Measurements from ENCODE around the gene AGER. TPM values are rescaled to one million over a fixed set of nuclear protein-coding genes. Genes with fewer than 3 reads are reported as not detected.
A peak's percentile ranks its signal among the peaks of the same experiment; 100 is the strongest.

AGER gene
- polyA plus RNA-seq, 4 donors: 3.0 to 12.1 (median 9.2) TPM

DNA sequence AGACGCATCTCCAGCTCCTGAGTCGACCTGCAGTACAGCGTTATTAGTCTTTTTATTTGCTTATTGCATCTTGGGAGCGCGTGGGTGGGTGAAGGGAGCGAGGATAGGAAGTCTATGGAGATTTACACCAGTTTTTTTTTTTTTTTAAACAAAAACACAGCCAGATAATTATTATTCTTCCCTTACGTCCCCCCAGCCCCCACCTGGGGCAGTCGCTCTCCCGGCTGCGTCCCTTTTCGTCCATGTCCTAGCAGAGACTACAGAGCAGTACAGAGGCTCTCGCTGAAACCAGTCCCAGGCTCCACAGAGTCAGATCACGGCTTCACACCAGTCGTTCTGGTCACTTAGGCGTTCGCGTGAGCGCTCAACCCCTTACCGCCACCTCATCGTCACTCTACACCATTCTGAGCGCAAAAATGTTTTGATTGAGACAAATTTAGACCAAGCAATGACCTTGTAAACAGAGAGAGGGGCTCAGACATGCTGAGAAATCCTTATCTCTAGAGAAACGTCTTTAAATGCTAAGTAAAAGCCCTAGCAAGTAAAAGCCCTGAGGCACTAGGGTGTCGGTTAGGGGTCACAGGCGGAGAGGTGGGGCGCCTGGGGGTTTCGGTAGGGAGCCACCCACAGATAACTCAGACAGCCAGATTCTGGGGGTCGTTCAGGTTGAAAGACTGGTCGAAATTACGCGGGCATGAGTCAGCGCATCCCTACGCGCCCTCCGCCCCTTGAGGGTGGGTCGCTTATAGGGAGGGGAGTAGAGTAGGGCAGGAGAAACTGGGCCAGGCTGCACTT is 31.1 kb downstream of the AGER start:
- 26 to 35% (median 29%) methylated on average over 35 of the region's 35 CpGs for WGBS, 3 donors
- Histone ChIP-seq H3K36me3 (ENCODE audit: control insufficient read depth in 3 of 3, insufficient read depth in 2 of 3, low read depth in 1 of 3, low read length in 3 of 3) (peaks cover 0 to 31% (median 0%) of the 10 kb centered on the region in 3 donors), H3K4me1 (ENCODE audit: control insufficient read depth in 3 of 3, insufficient read depth in 2 of 3, low read depth in 1 of 3, low read length in 2 of 3) (peaks cover 0 to 42% (median 4%) of the 10 kb centered on the region in 3 donors), H3K4me3 (ENCODE audit: low read depth in 1 of 3, low read length in 3 of 3) (peak overlapping the region in 2 of 3 donors; percentile 81 to 95), H3K27me3 (ENCODE audit: control insufficient read depth in 3 of 3, insufficient read depth in 3 of 3, low read length in 3 of 3) (peaks cover 0 to 16% (median 2%) of the 10 kb centered on the region in 3 donors), H3K9me3 (ENCODE audit: control insufficient read depth in 2 of 2, insufficient read depth in 1 of 2, low read depth in 1 of 2, low read length in 1 of 2) (no peaks in the 10 kb centered on the region), H3K27ac (ENCODE audit: low read depth in 1 of 3, low read length in 2 of 3) (peak overlapping the region in 2 of 3 donors; percentile 91 to 96)
- FAIRE-seq: no peak
- peak; percentile 35 to 81 for DNase-seq

DNA sequence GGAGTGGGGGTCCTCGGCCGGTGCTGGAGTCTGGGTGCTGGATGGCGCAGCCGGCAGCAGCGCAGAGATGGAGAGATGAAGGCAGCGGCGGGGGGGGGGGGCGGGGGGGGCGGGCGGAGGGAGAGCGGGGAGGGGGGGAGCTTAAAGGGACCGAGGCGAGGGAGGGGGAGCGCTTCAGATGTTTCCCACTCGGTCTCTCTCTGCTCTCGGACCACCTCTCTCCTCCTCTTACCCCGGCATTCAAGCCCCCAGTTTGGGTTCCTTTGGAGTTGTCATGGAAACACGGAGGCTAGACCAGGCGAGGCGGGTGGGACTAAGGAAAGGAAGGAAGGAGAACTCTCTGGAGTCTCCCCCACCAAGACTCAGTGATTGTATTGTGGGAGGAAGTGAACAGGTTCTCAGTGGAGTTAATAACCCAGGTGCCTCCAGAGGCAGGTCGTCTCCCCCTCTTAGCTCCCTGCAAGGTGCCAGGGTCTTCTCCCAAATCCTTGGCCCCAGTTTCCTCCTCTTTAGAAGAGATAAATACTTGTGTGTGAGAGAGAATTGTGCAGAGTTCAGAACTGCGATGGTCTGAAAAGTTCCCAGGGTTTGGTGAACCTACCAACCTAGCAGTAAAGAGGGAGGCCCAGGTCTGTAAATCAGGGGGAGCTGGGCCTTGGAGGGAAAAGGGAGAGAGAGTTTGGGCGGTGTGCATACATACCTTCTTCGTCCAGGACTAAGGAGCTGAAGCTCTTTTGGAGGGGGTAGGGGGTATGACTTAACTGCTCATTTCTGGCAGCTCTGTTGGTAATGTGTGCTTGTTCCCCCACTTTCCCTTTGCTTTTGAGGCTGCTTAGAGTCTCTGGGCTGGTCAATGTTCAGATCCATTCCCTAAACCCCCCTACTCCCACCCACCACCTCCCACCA is 31.9 kb downstream of the AGER start, which contains the start of gene PRRT1:
TSS of gene PRRT1 (minus strand) at position 77 of the 906 bp plus-strand sequence. CDS start 112 bp downstream, outside the sequence.
- 31 to 53% (median 53%) methylated on average over 13 to 15 of the region's 24 CpGs for WGBS, 3 donors
- Histone ChIP-seq H3K27me3 (ENCODE audit: control insufficient read depth in 3 of 3, insufficient read depth in 3 of 3, low read length in 3 of 3) (peaks cover 0 to 16% (median 2%) of the 10 kb centered on the region in 3 donors), H3K4me3 (ENCODE audit: low read depth in 1 of 3, low read length in 3 of 3) (peak within 1 kb of the TSS in 2 of 3 donors; percentile 3 to 95), H3K9me3 (ENCODE audit: control insufficient read depth in 2 of 2, insufficient read depth in 1 of 2, low read depth in 1 of 2, low read length in 1 of 2) (no peaks in the 10 kb centered on the region), H3K4me1 (ENCODE audit: control insufficient read depth in 3 of 3, insufficient read depth in 2 of 3, low read depth in 1 of 3, low read length in 2 of 3) (peaks cover 0 to 44% (median 4%) of the 10 kb centered on the region in 3 donors), H3K36me3 (ENCODE audit: control insufficient read depth in 3 of 3, insufficient read depth in 2 of 3, low read depth in 1 of 3, low read length in 3 of 3) (peaks cover 0 to 23% (median 0%) of the 10 kb centered on the region in 3 donors), H3K27ac (ENCODE audit: low read depth in 1 of 3, low read length in 2 of 3) (peak within 1 kb of the TSS in 2 of 3 donors; percentile 91 to 96)
- FAIRE-seq (no peak), DNase-seq (peak in 1 of 2 donors; percentile 75)

DNA sequence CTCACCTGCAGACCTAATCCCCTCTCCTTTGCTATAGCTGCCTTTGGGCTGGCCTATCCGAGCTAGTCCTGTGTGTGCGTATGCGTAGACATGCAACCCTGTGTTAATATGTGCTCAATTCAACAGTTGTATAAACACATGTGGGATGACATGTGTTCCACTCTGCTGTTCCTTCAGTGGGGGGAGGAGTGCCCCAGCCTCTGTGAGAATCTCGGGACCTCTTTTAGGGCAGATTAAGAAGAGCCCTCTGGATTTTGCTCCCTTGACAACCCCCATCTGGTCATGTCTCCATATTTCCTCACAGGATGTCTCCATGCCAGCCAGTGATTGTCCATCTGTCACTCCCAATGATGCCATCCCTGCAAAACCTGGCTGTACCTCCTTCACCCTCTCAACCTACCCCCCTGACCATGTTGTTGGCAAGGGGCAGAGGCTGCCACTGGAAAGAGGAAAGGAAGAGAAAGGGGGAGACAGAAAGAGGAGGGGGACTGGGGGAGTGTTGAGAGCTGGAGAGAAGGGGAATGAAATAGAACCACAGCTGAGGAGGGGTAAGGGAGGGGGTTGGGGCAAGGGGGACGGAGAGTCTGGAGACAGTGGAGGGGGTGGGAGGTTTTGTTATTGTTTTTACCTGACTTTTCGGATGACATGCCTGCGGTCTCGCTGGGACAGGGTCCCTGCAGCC is 32.7 kb downstream of the AGER start:
- FAIRE-seq (no peak), DNase-seq (peak in 1 of 2 donors; percentile 23)
- Histone ChIP-seq H3K36me3 (ENCODE audit: control insufficient read depth in 3 of 3, insufficient read depth in 2 of 3, low read depth in 1 of 3, low read length in 3 of 3) (peaks cover 0 to 16% (median 0%) of the 10 kb centered on the region in 3 donors), H3K4me3 (ENCODE audit: low read depth in 1 of 3, low read length in 3 of 3) (peak overlapping the region in 2 of 3 donors; percentile 3 to 22), H3K27ac (ENCODE audit: low read depth in 1 of 3, low read length in 2 of 3) (peak overlapping the region in 1 of 3 donors; percentile 31), H3K4me1 (ENCODE audit: control insufficient read depth in 3 of 3, insufficient read depth in 2 of 3, low read depth in 1 of 3, low read length in 2 of 3) (peaks cover 0 to 44% (median 4%) of the 10 kb centered on the region in 3 donors), H3K9me3 (ENCODE audit: control insufficient read depth in 2 of 2, insufficient read depth in 1 of 2, low read depth in 1 of 2, low read length in 1 of 2) (no peaks in the 10 kb centered on the region), H3K27me3 (ENCODE audit: control insufficient read depth in 3 of 3, insufficient read depth in 3 of 3, low read length in 3 of 3) (peaks cover 0 to 16% (median 2%) of the 10 kb centered on the region in 3 donors)
- 54 to 84% (median 72%) methylated on average over 8 of the region's 8 CpGs for WGBS, 3 donors

DNA sequence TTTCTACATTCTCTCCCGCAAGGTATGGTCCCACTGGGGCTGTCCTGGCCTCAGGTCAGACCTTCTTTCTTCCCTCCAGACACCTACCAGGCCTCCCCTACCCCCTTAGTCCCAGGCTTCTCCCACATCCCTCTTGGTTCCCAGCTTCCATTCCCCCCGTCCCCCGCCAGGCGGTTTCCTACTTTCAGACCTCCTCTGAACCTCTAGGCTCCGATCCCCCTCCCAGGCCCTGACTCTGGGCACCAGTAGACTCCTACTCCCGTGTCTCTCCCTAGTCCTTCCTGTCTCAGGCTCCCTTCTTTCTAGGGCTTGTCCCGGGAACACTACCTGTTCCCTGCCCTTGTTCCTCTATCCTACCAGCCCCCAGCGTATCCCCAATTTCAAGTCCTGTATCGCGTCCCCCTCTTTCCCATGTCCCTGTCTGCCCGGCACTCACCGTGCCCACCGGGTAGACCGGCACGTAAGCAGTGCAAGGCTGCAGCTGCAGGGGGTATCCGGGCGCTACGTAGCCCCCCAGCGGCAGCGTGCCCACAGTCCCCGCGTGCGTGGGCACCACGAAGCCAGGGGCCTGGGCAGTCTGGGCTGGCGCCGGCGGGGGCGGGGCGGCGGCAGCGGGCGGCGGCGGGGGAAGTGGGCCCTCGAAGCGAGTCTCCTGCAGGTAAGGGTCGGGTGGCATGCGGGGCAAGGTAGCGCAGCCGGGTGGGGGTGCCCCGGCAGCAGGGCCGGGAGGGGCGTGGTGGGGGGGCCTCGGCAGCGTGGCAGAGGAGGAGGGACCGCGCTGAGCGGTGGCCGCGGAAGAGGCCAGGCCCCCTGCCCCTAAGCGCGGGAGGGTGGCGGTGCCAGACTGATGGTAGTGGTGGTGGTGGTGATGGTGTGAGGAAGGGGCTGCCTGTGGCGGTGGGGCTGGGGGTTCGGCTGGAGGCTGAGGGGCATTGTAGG is 33.9 kb downstream of the AGER start:
- Histone ChIP-seq H3K4me1 (ENCODE audit: control insufficient read depth in 3 of 3, insufficient read depth in 2 of 3, low read depth in 1 of 3, low read length in 2 of 3) (peaks cover 0 to 38% (median 4%) of the 10 kb centered on the region in 3 donors), H3K36me3 (ENCODE audit: control insufficient read depth in 3 of 3, insufficient read depth in 2 of 3, low read depth in 1 of 3, low read length in 3 of 3) (peaks cover 0 to 8% (median 0%) of the 10 kb centered on the region in 3 donors), H3K27me3 (ENCODE audit: control insufficient read depth in 3 of 3, insufficient read depth in 3 of 3, low read length in 3 of 3) (peaks cover 0 to 19% (median 2%) of the 10 kb centered on the region in 3 donors), H3K4me3 (ENCODE audit: low read depth in 1 of 3, low read length in 3 of 3) (no peak overlapping the region), H3K27ac (ENCODE audit: low read depth in 1 of 3, low read length in 2 of 3) (no peak overlapping the region), H3K9me3 (ENCODE audit: control insufficient read depth in 2 of 2, insufficient read depth in 1 of 2, low read depth in 1 of 2, low read length in 1 of 2) (no peaks in the 10 kb centered on the region)
- 51 to 79% (median 66%) methylated on average over 43 to 55 of the region's 55 CpGs for WGBS, 3 donors
- FAIRE-seq (no peak), DNase-seq (no peak)

DNA sequence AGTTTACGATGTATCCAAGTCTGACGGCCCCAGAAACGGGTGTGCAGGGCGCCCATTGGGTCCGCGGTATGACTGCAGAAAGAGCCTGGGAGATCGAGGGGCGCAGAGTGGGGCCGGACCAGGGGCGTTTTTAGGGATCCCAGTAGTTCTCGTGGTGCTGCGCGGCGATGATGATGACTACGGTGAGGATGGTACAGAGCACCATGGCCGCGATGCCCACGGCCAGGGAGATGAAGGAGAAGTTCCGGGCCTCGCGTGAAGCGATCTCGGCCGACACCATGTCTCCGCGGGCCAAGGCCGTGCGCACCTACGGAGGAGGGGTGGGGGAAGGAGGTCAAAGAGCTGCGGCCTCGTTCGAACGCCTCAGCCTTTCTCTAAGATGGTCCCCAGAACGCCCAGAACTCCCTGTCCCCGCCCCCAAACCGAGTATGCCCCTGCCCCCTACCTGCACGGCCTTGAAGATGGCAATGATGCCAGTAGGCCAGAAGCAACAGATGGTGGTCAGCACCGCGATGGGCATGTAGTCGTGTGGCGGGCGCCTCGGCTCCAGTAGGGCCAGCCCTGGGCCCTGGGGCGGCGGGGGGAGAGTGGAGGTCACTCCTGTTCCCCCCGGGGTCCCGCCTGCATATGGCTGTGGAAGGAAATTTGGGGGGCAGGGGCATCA is 34.8 kb downstream of the AGER start:
- peaks cover 0 to 5% (median 0%) of the 10 kb centered on the region in 3 donors for H3K36me3 ChIP-seq (ENCODE audit: control insufficient read depth in 3 of 3, insufficient read depth in 2 of 3, low read depth in 1 of 3, low read length in 3 of 3)

DNA sequence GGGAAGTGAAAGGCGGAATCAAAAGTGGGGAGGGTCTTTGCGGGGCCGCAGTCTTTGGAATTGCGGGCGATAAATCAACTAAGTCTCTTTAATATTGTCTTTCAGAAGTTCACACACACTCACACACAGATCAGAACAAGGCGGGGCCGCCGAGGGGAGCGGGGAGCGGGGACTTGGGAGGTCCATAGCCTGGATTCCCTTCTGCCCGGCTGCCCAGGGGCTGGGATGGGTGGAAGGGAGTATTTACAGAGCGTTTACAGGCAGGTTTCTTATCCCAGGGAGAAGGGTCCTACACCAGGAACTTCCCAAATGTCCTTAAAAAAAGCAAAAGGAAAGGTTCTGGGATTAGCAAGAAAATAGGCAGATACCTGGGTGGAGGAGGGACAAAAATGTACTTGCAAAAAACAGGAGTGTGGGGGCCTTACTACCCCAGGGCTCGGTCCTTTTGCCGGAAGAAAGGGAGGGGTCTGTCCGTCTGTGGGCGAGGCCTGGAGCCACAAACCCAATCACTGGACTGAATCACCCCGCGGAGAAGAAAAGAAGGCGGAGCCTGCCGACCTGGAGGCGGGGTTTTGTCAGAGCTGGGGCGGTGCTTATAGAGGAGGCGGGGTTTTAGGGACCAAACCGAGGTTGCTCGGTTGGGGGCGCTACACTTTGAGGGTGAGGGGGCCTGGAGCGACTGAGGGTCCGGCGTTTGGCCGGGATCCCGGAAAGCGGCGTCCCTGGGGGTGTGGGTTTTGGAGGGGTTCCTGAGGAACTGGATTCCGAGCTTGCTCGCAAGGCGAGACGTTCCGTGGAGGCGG is 35.6 kb downstream of the AGER start:
- DNase-seq: peak; percentile 86 to 89
- no peak overlapping the region for H3K27ac ChIP-seq (ENCODE audit: low read depth in 1 of 3, low read length in 2 of 3)
- H3K36me3 ChIP-seq (ENCODE audit: control insufficient read depth in 3 of 3, insufficient read depth in 2 of 3, low read depth in 1 of 3, low read length in 3 of 3): peaks cover 0 to 5% (median 0%) of the 10 kb centered on the region in 3 donors
- H3K27me3 ChIP-seq (ENCODE audit: control insufficient read depth in 3 of 3, insufficient read depth in 3 of 3, low read length in 3 of 3): peaks cover 0 to 19% (median 2%) of the 10 kb centered on the region in 3 donors
- peaks cover 0 to 37% (median 0%) of the 10 kb centered on the region in 3 donors for H3K4me1 ChIP-seq (ENCODE audit: control insufficient read depth in 3 of 3, insufficient read depth in 2 of 3, low read depth in 1 of 3, low read length in 2 of 3)
- no peaks in the 10 kb centered on the region for H3K9me3 ChIP-seq (ENCODE audit: control insufficient read depth in 2 of 2, insufficient read depth in 1 of 2, low read depth in 1 of 2, low read length in 1 of 2)
- FAIRE-seq: no peak
- peak overlapping the region in 2 of 3 donors; percentile 31 to 70 for H3K4me3 ChIP-seq (ENCODE audit: low read depth in 1 of 3, low read length in 3 of 3)
- WGBS, 3 donors: 14 to 36% (median 31%) methylated on average over 39 of the region's 39 CpGs

More for the DNA sequence above, 34.8 kb downstream of the AGER start:
- H3K9me3 ChIP-seq (ENCODE audit: control insufficient read depth in 2 of 2, insufficient read depth in 1 of 2, low read depth in 1 of 2, low read length in 1 of 2): no peaks in the 10 kb centered on the region
- no peak overlapping the region for H3K27ac ChIP-seq (ENCODE audit: low read depth in 1 of 3, low read length in 2 of 3)
- peaks cover 0 to 33% (median 0%) of the 10 kb centered on the region in 3 donors for H3K4me1 ChIP-seq (ENCODE audit: control insufficient read depth in 3 of 3, insufficient read depth in 2 of 3, low read depth in 1 of 3, low read length in 2 of 3)
- peak overlapping the region in 2 of 3 donors; percentile 31 to 70 for H3K4me3 ChIP-seq (ENCODE audit: low read depth in 1 of 3, low read length in 3 of 3)
- H3K27me3 ChIP-seq (ENCODE audit: control insufficient read depth in 3 of 3, insufficient read depth in 3 of 3, low read length in 3 of 3): peaks cover 0 to 19% (median 2%) of the 10 kb centered on the region in 3 donors
- no peak for FAIRE-seq
- DNase-seq: no peak
- 61 to 65% (median 63%) methylated on average over 46 to 47 of the region's 47 CpGs for WGBS, 3 donors

All from small intestine (tissue), 7 donors.